ENCODE data around the gene SBF1. TPM values are rescaled to one million over a fixed set of nuclear protein-coding genes. Genes with fewer than 3 reads are reported as not detected.

SBF1 gene
- total RNA-seq (10 to 100 TPM; 75.3 to 98.0 (median 82.8) TPM), polyA plus RNA-seq (10 to 100 TPM; 42.1 to 58.6 (median 54.9) TPM)
- long read RNA-seq, donor 1, full-length matches to known transcripts = 16 of 89 reads
- long read RNA-seq, donor 1, partial matches to known transcripts = 60 of 89 reads
- long read RNA-seq, donor 1, other reads (novel, unspliced or antisense) = 13 of 89 reads
- long read RNA-seq, donor 2, full-length matches to known transcripts = 12 of 146 reads
- long read RNA-seq, donor 2, partial matches to known transcripts = 91 of 146 reads
- long read RNA-seq, donor 2, other reads (novel, unspliced or antisense) = 43 of 146 reads

GRCh38 chr22:50474710-50475651 is at the start of gene SBF1:
SBF1 (minus strand) TSS chr22:50475035; CDS start chr22:50474840, 195 bp downstream.
- H3K9me3 ChIP-seq = no peaks in the 10 kb centered on the region
- peak within 1 kb of the TSS; percentile 69 for H3K27ac ChIP-seq
- H3K36me3 ChIP-seq (ENCODE audit: insufficient read depth in 1 of 2, low read depth in 1 of 2) = no peaks in the 10 kb centered on the region
- ATAC-seq (peak; percentile 97 to 99 (median 98)), DNase-seq (peak; percentile 93 to 97)
- peaks cover 0 to 9% (median 7%) of the 10 kb centered on the region in 3 donors for H3K27me3 ChIP-seq (ENCODE audit: insufficient read depth in 3 of 3, low read length in 2 of 3)
- H3K4me1 ChIP-seq = peaks cover 39% of the 10 kb centered on the region
- 1% methylated on average over 53 to 97 of the region's 97 CpGs for WGBS, 3 donors
- no peak for TF ChIP-seq CTCF (IDR thresholded peaks at IDR 0.05)
- H3K4me3 ChIP-seq = peak within 1 kb of the TSS; percentile 88
- intact Hi-C loops (cut with DNase I) = no loop called here

- Histone ChIP-seq H3K4me3 (peak overlapping the region; percentile 95), H3K9me3 (no peaks in the 10 kb centered on the region), H3K27ac (no peak overlapping the region), H3K36me3 (ENCODE audit: insufficient read depth in 1 of 2, low read depth in 1 of 2) (peaks cover 3 to 48% of the 10 kb centered on the region in 2 donors), H3K4me1 (peaks cover 17% of the 10 kb centered on the region), H3K27me3 (ENCODE audit: insufficient read depth in 3 of 3, low read length in 2 of 3) (peaks cover 0 to 3% (median 2%) of the 10 kb centered on the region in 3 donors)
- ATAC-seq (no peak), DNase-seq (peak in 1 of 2 donors; percentile 59)
- WGBS, 3 donors = 75 to 80% (median 75%) methylated on average over 24 to 25 of the region's 25 CpGs
- intact Hi-C loops (cut with DNase I) = no loop called here
- no peak for TF ChIP-seq CTCF (IDR thresholded peaks at IDR 0.05)
These were observed 49.2 kb upstream of the SBF1 start for GRCh38 chr22:50523806-50524675.

GRCh38 chr22:50523458-50523805 is 48.6 kb upstream of the SBF1 start:
- no peak for ATAC-seq
- Histone ChIP-seq H3K4me1 (peaks cover 17% of the 10 kb centered on the region), H3K27me3 (ENCODE audit: insufficient read depth in 3 of 3, low read length in 2 of 3) (no peaks in the 10 kb centered on the region), H3K36me3 (ENCODE audit: insufficient read depth in 1 of 2, low read depth in 1 of 2) (peaks cover 8 to 54% of the 10 kb centered on the region in 2 donors), H3K4me3 (no peak overlapping the region), H3K27ac (no peak overlapping the region), H3K9me3 (no peaks in the 10 kb centered on the region)
- WGBS, 3 donors = 91 to 94% (median 92%) methylated on average over 16 of the region's 16 CpGs
- no peak for DNase-seq
- intact Hi-C loops (cut with DNase I) = no loop called here
- TF ChIP-seq CTCF (IDR thresholded peaks at IDR 0.05) = no peak

GRCh38 chr22:50522806-50523438 is 48.1 kb upstream of the SBF1 start:
- no peak overlapping the region for H3K4me3 ChIP-seq
- WGBS, 3 donors = 80 to 83% (median 81%) methylated on average over 17 to 22 of the region's 22 CpGs

More at GRCh38 chr22:50522806-50523438, 48.1 kb upstream of the SBF1 start:
- DNase-seq = no peak
- intact Hi-C loops (cut with DNase I) = no loop called here
- no peak overlapping the region for H3K27ac ChIP-seq
- no peak for ATAC-seq
- no peak for TF ChIP-seq CTCF (IDR thresholded peaks at IDR 0.05)
- H3K36me3 ChIP-seq (ENCODE audit: insufficient read depth in 1 of 2, low read depth in 1 of 2) = peaks cover 8 to 59% of the 10 kb centered on the region in 2 donors
- H3K9me3 ChIP-seq = no peaks in the 10 kb centered on the region
- H3K4me1 ChIP-seq = peaks cover 13% of the 10 kb centered on the region
- H3K27me3 ChIP-seq (ENCODE audit: insufficient read depth in 3 of 3, low read length in 2 of 3) = no peaks in the 10 kb centered on the region
